ENCODE data around the gene RTRAF.

DNA sequence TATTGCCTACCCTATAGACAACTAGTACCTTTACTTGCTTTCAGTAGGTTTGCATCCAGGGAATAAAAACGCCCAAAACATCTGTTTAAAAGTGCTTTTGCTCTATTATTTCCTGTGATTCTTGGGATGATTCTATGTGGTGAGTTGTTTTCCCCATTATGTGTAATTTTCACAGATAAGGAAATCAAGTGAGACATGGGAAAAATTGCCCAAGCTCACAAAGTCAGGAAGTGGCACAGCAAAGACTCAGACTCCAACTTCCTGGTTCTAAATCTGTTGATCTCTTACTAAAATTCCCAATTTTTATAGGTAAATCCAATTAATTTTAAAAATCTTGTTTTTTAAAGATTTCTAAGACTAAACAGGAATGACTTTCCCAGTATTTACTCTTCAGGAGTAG lies 40.5 kb downstream of the RTRAF start:
- TF ChIP-seq, protein P1, sequence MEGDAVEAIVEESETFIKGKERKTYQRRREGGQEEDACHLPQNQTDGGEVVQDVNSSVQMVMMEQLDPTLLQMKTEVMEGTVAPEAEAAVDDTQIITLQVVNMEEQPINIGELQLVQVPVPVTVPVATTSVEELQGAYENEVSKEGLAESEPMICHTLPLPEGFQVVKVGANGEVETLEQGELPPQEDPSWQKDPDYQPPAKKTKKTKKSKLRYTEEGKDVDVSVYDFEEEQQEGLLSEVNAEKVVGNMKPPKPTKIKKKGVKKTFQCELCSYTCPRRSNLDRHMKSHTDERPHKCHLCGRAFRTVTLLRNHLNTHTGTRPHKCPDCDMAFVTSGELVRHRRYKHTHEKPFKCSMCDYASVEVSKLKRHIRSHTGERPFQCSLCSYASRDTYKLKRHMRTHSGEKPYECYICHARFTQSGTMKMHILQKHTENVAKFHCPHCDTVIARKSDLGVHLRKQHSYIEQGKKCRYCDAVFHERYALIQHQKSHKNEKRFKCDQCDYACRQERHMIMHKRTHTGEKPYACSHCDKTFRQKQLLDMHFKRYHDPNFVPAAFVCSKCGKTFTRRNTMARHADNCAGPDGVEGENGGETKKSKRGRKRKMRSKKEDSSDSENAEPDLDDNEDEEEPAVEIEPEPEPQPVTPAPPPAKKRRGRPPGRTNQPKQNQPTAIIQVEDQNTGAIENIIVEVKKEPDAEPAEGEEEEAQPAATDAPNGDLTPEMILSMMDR (conservative IDR thresholded peaks at IDR 0.05 in 1 of 2, IDR thresholded peaks at IDR 0.05 in 1 of 2; ENCODE audit: low read depth in 1 of 2, low read length in 2 of 2) = no peak
- TF ChIP-seq EZH2 (IDR thresholded peaks at IDR 0.05; ENCODE audit: low read length, missing control alignments) = no peak

Data from fibroblast of lung (primary cell).